Endometrium (tissue), 2 donors: Measurements from ENCODE around the gene RNLS.
"Not testable (repeated sequence)": the region's sequence is repeated elsewhere in the genome, so short reads cannot be mapped to it uniquely, and the experiment has no call there.

ENCODE experiments used
- FAIRE-seq: peaks from 2 replicates; lab custom pipeline; 2012; peaks lifted over from hg19 to GRCh38; lab: Jason Lieb, UNC
- donor health status: control.
- donor health status: control.

The RNLS gene

DNA sequence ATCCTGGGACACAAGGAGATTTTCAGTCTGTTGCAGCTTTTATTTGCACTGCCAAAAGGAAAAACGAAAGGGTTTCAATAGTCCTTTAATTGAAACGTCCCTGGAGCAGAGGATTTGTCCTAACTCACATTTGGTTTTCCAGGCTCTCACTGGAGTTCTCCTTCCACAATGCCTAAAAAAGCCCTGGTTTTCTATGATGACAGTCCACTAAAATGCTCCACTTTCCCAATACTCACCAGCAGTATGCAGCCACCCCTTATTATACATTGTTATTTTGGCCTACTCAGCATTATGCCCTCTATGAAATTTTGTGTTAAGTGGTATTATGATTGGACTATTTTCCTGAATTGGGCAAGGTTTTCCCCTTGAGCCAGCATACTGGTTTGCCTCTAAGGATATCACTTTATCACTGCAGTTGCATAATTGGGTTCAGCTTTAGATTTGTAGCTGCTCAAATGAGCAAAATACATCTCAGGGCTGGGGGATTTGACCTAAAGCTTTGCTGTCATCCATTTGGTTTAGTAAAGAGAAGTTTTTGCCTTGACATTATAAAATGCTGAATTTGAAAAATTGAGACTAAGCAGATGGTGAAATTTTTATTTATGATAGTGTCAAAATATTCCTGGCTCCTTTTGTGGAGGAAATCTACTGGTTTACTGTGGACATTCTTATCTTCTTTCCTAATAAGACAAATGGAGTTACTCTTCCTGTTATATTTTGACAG, 239.2 kb downstream of the RNLS start:
- FAIRE-seq = peak; percentile 12

GRCh38 chr10:88342733-88343310, 240.3 kb downstream of the RNLS start:
- FAIRE-seq = no peak

DNA sequence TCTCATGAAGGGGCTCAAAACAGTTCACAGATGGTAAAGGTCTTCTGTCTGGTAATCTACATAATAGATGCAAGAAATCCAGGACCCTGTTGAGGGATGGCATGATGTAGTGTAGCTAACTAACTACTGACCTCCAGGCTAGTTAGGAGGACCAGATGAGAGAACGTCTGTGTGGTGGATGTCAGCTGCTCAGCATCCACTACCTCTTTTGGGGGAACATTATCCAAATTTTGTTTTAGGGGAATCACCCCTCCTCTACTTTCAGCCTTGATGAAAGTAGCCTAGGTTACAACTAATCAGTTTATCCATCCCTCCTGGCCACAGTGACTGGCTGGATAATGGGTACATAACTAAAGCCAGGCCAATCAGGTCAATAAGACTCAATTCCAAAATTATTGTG, 246.0 kb downstream of the RNLS start:
- FAIRE-seq = no peak

DNA sequence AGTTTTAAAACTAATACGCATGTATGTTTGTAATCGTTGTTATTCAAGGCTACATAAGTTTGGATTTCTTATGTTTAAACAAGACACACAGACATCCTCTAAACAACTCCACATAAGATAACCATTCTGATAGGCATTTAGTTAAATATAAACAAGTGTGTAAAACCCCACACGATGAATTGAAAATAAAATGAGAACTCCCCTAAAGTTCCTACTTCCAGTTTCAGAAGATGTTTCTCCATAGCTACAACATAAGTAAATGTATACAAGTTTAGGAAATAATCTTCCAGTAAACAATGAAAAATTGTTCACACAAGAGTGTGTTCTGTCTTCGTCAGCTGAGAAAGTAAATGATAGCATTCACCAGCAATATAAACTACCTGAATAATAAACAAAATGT, 246.8 kb downstream of the RNLS start:
- FAIRE-seq = no peak

DNA sequence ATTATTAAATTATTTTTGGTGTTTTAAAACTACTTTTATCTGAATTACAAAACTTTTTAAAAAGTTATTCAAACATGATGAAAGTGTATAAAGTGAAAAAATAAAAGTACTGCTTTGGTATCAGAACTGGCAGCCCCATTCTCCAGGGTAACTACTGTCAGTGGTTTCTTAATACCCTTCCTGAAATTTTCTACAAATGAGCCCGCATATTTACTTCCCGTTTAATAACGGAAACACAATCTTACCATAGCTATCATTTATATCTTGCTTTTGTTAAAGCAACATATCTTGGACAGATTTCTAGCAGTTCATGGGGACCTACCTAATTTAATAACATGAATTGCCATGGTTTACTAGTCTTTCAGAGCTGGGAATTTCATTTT, 249.9 kb downstream of the RNLS start:
- FAIRE-seq = no peak

- peak; percentile 93 for FAIRE-seq
Observed at GRCh38 chr10:88332503-88333247, 250.4 kb downstream of the RNLS start.

DNA sequence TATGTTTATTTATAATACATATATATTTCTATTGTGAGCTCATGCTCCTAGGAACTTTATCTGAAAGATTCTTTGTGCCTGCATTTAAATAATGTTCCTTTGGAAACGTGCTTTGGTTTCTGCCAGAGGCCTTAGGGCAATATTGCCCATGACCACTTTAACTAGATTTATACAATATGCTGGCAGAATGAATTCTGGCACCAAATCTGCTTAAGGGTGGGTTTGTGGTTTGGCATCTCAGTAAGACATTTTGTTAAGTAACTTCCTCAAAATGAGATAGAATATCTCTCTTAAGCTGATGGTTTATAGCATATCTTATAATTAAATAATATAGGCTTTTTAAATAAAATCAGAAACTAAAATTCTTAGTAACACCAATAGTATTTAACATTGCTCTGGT, 252.9 kb downstream of the RNLS start:
- no peak for FAIRE-seq

- FAIRE-seq = no peak
Observed at GRCh38 chr10:88322324-88323063, 260.6 kb downstream of the RNLS start.

DNA sequence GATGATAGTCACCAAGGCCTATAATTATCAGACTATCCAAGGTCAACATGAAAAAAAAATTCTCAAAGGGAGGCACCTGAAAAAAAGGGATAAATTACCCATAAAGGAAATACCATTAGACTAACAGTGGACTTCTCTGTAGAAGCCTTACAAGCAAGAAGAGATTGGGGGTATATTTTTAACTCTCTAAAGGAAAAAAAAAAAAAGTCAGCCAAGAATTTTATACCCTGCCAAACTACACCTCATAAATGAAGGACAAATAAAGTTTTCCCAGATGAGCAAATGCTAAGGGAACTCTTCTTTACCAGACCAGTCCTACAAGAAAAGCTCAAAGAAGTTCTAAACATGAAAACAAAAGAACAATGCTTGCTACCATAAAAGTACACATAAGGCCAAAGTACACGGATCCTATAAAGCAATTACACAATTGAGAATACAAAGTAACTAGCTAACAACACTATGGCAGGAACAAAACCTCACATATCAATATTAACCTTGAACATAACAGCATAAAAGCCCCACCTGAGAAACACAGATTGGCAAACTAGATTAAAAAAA, 263.1 kb downstream of the RNLS start:
- FAIRE-seq = no peak

DNA sequence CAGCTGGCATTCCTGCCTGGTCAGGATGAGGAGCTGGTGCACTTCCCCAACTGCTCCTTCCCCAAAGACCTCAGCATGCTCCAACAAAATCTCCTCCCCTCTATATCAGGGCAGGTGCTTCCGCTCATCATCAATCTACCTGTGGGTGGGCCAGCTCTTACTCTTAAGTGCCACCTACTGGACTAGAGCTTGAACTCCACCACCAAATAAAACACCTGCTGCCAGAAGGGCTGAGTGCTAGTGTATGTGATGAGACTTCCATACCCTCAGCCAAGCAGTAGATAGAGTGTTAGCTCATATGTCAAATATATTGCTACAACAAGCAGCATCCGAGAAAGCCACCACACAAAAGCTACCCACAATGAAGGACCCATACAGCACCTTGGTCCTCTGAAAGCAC, 264.3 kb downstream of the RNLS start:
- FAIRE-seq = no peak

DNA sequence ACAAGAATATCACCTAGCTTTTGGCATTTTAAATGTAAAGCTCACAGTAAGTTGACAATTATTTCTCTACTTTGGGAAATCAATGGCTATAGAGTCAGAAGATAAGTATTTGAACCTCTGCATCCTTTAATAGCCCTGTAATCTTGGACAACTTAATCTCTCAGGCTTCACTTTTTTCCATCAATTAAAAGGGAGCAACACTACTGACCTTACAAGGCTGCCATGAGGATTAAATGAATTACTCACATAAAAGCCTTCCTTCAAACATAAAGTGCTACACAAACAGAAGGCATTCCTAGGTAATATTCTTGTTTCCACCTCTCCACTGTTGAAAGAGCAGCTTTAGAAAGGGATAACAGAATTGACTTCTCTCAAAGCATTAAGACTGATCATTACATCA, 266.0 kb downstream of the RNLS start:
- no peak for FAIRE-seq

DNA sequence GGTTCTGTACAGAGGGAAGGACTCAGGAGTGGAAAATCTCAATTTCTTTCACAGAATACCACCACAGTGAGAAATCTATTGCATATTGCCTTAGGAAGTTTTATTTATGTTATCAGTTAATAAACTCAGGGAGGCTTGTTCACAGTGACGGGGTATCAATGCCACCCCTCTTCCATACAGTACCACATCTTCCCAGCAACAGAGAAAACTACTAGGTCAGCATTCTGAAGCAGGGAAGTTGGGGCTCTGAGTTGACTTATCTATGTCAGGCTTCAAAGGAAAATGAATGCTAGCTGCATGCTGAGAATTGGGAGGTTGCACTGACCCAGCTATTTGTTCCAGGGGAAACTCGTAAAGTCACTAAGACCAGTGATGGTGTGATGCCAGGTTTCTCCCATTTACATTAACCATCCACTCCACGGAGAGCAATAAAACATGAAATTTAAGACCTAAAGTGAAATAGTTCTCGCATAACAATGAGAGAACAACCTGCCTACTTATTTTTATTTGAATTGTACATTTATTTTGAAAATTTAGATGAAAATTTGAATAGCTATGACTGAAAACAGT, 266.7 kb downstream of the RNLS start:
- FAIRE-seq = peak; percentile 75

- FAIRE-seq = no peak
Observed at GRCh38 chr10:88315755-88316154, 267.4 kb downstream of the RNLS start.

GRCh38 chr10:88314362-88314761, 268.8 kb downstream of the RNLS start:
- no peak for FAIRE-seq

GRCh38 chr10:88313878-88314277, 269.2 kb downstream of the RNLS start:
- no peak for FAIRE-seq

DNA sequence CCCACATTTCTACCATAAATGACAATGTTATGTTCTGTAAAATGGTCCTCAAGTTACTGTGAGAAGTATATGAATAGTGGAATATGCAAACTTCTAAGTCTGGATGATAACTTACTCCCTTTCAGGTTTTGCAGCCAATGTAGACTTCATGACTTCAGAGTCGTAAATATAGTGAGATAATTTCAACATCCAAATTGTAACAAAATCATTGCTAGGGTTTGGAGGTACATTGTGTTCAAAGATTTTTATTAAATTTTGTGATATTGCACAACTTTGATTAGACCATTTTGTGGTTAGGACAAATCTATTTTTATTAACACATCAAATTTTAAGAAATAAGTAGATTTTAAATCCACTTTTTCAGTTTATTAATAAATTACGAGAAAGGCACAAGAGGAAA, 270.3 kb downstream of the RNLS start:
- FAIRE-seq = peak; percentile 18

GRCh38 chr10:88311264-88311663, 271.9 kb downstream of the RNLS start:
- no peak for FAIRE-seq

- no peak for FAIRE-seq
Observed at GRCh38 chr10:88309365-88309764, 273.8 kb downstream of the RNLS start.

- FAIRE-seq = not testable (repeated sequence)
Observed at GRCh38 chr10:88308361-88308760, 274.8 kb downstream of the RNLS start.

DNA sequence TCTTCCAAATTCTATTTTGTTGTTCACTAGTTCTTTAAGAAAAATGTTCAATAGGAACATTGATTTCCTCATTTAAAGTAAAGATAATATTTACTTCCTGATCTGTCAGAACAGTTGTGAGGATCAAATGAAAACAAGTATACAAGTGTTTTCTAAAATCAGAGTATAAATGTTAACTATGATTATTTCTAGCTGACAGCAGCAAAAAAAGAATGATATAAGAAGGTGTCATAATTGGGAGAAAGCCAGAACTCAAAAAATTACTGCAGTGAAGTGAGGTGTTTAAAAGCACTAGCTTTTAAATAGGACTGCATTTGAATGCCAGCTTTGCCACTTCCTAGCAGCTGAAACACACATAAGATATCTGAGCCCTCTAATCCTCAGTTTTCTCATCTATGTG, 283.3 kb downstream of the RNLS start:
- no peak for FAIRE-seq

DNA sequence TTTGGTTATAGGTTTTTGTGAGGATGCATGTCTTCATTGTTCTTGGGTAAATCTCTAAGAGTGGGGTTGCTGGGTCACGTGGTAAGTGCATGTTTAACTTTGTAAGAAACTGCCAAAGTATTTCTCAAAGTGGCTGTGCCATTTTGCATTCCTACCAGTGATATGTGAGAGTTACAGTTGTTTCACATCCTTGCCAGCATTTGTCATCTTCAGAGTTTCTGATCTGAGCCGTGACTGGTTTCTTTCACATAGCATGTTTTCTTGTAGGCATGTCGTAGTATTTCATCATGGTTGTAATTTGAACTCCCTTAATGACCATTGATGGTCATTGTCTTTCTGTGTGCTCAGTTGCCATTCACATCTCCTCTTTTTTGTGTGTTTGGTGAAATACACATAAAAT, 286.0 kb downstream of the RNLS start:
- no peak for FAIRE-seq

DNA sequence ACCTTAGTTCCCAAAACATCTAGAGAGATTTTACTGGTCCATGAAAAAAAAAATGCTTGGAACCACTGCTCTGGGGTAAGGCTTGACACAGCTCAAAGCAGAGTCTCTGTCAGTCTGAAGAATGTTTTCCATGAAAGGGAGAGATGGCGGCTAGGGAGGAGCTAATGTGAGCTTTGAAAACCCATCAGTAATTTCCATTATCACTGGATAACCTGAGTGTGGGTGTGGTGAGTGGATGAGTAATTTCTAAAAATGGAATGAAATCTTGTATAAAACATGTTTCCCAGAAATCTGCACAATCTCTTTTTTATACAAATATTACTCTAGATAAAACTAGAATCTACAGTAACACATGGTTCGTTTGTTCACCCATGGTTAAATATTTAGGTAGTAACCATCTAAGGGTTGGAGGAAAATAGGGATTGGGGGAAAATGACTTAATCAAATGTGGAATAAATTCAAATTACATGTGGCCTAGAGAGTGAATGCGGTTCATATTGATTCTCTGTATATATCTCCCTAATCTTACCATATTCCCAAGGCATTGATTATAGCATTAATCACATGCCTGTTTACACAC, 289.4 kb downstream of the RNLS start:
- no peak for FAIRE-seq
